HFFc6 (cell line): ENCODE results near the gene OSGIN1. TPM values are rescaled to one million over a fixed set of nuclear protein-coding genes. Genes with fewer than 3 reads are reported as not detected.

ENCODE experiments used
- DNase-seq: peaks from one replicate; pipeline ENCODE4 v3.0.0-alpha.2; 2018
- H3K27ac Mint-ChIP-seq: 2 replicates; pipeline ENCODE4 v1.8.0; 2020; ENCODE audit warnings: mild to moderate bottlenecking, mixed read lengths
- H3K27me3 Mint-ChIP-seq: 2 replicates; pipeline ENCODE4 v1.8.0; 2021; ENCODE audit warnings: mild to moderate bottlenecking, moderate library complexity, mixed read lengths; ENCODE audit not compliant: insufficient read depth
- H3K36me3 Mint-ChIP-seq: 2 replicates; pipeline ENCODE4 v1.8.0; 2021; ENCODE audit warnings: low read depth, mixed read lengths
- H3K4me1 Mint-ChIP-seq: 2 replicates; pipeline ENCODE4 v1.8.0; 2020; ENCODE audit warnings: low read depth, mixed read lengths
- H3K4me3 Mint-ChIP-seq: 2 replicates; pipeline ENCODE4 v1.8.0; 2020; ENCODE audit warnings: mild to moderate bottlenecking, moderate library complexity, mixed read lengths
- H3K9me3 Mint-ChIP-seq: 2 replicates; pipeline ENCODE4 v1.8.0; 2020; ENCODE audit warnings: mild to moderate bottlenecking, mixed read lengths
- total RNA-seq, 6 experiments: library from RNA; stranded (reverse); fragmentation: NEBNext Ultra II Directional; extraction: Animal tissue kit (Norgen Biotek cat#: 25700); gene quantifications; 2 replicates in 1 of 6; 3 replicates in 5 of 6; pipeline ENCODE4 v1.2.3, GENCODE V29; 2021
- TF ChIP-seq, protein P1 (sequence below): fragments of 200-600 bp; sonication (generic); IDR thresholded peaks from 2 replicates; pipeline ENCODE4 v1.5.0; 2021; ENCODE audit warnings: antibody characterized with exemption, mild to moderate bottlenecking

OSGIN1 gene
- total RNA-seq, 6 experiments from 2014 or later = 3.9 to 8.6 (median 7.7) TPM

DNA sequence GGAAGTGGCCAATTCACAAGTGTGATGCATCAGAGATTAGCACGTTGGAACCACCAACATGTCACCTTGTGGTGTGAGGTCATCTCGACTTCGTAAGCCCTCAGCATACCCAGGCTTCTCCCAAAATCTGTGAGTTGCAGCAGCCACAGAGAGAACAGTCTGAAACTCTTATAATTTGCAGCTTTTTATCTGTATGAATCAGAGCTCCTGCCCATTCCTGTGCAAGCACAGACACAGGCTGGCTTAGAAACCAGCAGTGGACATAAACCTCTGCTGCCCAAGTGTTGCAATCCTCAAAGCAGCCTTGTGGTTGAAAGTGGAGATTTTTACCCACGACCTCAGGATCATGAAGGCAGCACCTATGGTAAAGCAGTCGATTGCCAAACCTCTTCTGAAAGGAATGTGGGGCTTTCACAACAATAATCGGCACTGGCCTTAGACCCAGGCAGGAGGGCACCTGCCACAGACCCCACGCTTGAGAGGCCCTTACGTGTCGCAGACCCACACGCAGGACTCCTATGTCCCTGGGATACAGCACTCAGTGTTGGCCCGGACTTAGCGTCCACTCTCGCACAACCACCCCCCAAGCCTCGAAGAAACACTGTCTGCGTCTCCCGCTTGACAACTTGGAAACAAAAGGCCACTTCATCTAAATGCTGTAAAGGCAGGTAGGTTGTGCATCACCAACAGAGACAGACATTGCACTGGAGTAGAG lies 24.5 kb upstream of the OSGIN1 start:
- TF ChIP-seq, protein P1, sequence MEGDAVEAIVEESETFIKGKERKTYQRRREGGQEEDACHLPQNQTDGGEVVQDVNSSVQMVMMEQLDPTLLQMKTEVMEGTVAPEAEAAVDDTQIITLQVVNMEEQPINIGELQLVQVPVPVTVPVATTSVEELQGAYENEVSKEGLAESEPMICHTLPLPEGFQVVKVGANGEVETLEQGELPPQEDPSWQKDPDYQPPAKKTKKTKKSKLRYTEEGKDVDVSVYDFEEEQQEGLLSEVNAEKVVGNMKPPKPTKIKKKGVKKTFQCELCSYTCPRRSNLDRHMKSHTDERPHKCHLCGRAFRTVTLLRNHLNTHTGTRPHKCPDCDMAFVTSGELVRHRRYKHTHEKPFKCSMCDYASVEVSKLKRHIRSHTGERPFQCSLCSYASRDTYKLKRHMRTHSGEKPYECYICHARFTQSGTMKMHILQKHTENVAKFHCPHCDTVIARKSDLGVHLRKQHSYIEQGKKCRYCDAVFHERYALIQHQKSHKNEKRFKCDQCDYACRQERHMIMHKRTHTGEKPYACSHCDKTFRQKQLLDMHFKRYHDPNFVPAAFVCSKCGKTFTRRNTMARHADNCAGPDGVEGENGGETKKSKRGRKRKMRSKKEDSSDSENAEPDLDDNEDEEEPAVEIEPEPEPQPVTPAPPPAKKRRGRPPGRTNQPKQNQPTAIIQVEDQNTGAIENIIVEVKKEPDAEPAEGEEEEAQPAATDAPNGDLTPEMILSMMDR = no peak
- Mint-ChIP-seq H3K36me3 (no peaks in the 10 kb centered on the region), H3K9me3 (no peaks in the 10 kb centered on the region)

DNA sequence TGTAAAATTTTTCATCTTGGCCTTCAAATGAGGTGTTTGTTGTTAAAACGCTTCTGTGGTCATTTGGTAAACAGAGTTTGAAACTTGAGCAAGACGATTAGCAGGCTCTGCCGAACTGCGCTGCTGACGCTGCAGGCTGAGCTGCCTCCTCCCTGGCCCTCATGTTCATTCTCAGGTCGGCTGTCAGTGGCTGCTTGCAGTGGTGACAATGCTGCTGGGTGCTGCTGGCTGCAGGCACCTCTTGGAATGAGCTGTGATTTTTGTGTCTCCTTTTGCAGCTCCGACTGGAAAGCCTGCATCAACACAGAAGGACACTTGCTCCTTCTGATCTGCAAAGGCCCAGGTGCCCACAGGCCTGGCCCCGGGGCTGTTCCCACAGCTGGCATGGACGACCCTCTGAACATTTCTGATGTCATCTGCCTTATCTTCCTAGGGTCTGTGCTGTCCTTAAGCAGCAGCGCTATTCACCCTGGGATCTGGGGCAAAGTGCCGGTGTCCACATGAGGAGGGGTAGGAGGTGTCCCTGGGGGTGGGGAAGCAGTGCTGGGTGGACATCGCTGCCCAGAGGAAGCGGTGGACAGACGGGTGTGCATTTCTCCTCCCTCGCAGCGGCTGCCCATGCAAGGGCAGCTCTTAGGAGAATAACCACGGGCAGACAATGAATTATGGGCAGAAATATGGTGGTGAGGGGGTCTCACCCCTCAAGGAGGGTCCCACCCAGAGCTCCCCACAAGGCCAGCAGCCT lies 23.1 kb upstream of the OSGIN1 start:
- DNase-seq = no peak
- no peak overlapping the region for H3K27ac Mint-ChIP-seq
- no peaks in the 10 kb centered on the region for H3K9me3 Mint-ChIP-seq
- TF ChIP-seq, protein P1 = no peak
- peaks cover 34% of the 10 kb centered on the region for H3K4me1 Mint-ChIP-seq
- no peak overlapping the region for H3K4me3 Mint-ChIP-seq
- no peaks in the 10 kb centered on the region for H3K36me3 Mint-ChIP-seq
- peaks cover 15% of the 10 kb centered on the region for H3K27me3 Mint-ChIP-seq

More for the DNA sequence above, 24.5 kb upstream of the OSGIN1 start:
- peak; percentile 63 for DNase-seq
- Mint-ChIP-seq H3K4me1 (peaks cover 28% of the 10 kb centered on the region), H3K4me3 (no peak overlapping the region), H3K27me3 (peaks cover 11% of the 10 kb centered on the region), H3K27ac (no peak overlapping the region)

DNA sequence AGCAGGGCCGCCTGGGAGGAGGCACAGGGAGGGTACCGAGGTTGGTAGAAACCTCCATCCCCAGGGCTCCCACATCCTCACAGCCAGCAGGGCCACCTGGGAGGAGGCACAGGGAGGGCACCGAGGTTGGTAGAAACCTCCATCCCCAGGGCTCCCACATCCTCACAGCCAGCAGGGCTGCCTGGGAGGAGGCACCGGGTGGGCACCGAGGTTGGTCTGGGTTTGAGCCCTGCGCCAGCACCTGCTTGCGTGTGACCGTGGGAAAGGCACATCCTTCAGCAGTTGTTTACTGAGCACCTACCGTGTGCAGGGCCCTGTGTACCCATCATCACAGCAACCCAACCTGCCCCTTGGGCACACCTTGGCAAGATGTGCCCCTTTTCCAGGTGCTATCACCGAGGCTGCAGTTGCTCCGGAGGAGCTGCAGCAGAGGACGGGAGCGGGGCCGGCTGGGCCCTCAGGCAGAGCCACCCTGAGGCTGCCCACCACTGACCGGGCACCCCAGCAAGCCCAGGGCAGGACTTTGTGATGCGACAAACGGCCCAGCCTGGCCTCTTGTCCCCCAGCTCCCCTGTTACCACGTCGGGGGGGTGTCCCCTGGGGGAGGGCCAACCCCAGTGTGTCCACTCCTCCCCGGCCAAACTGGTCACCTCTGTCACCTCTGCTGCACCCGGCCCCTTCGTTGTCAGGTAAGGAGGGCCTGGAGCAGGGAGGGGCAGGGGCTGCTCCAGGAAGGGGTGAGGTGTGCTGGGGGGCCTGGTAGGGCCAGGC lies 22.1 kb upstream of the OSGIN1 start:
- TF ChIP-seq, protein P1 = no peak
- Mint-ChIP-seq H3K27ac (no peak overlapping the region), H3K36me3 (no peaks in the 10 kb centered on the region), H3K9me3 (no peaks in the 10 kb centered on the region), H3K4me3 (no peak overlapping the region), H3K27me3 (peaks cover 19% of the 10 kb centered on the region), H3K4me1 (peaks cover 34% of the 10 kb centered on the region)
- DNase-seq = no peak

DNA sequence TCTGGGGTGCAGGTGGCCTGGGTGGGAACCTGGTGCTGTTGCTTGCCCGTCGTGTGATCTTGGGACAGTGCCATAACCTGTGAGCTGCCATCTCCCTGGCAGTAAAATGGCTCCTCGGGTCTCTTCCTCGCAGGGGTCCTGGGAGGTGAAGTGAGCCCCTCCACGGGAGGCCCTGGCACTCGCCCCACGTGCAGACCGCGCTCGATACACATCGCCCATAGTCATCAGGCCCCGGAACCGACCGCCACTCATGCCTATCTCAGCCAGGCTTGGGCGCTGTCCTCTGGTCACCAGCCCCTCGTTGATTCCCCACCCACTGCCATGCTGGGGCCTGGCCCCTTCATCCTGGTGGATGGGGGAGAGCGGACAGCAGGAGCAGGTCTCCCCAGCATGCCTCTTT lies 21.5 kb upstream of the OSGIN1 start:
- TF ChIP-seq, protein P1 = no peak
- H3K36me3 Mint-ChIP-seq = no peaks in the 10 kb centered on the region
- H3K4me3 Mint-ChIP-seq = no peak overlapping the region
- H3K9me3 Mint-ChIP-seq = no peaks in the 10 kb centered on the region
- peaks cover 31% of the 10 kb centered on the region for H3K4me1 Mint-ChIP-seq
- DNase-seq = no peak
- H3K27me3 Mint-ChIP-seq = peaks cover 18% of the 10 kb centered on the region
- H3K27ac Mint-ChIP-seq = no peak overlapping the region

DNA sequence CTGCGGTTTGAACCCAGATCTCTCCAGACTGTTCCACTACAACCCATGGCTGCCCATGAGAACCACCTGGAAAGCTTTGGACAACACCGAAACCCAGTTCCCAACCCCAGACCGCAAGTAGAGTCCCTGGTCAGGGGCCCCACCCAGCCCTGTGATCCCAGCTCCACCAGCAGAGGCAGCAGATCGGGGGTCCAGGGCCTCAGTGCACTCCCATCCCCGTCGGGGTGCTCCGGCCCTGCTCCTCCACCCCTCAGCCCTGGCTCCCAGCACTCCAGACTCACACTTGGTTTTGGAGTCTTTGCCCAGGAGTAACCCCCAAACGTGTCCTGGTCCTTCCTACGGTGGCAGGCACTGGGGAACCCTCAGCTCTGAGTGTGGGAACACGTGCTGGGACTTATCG lies 20.7 kb upstream of the OSGIN1 start:
- DNase-seq = no peak
- Mint-ChIP-seq H3K4me3 (no peak overlapping the region), H3K4me1 (peaks cover 23% of the 10 kb centered on the region), H3K27ac (no peak overlapping the region), H3K27me3 (peaks cover 18% of the 10 kb centered on the region), H3K36me3 (no peaks in the 10 kb centered on the region), H3K9me3 (no peaks in the 10 kb centered on the region)
- TF ChIP-seq, protein P1 = no peak
